Stromal cell of bone marrow (primary cell): ENCODE results near the gene ZCCHC2.
A peak's percentile ranks its signal among the peaks of the same experiment; 100 is the strongest.

ENCODE experiments used
- DNase-seq: peaks from one replicate; pipeline ENCODE4 v3.0.0-alpha.2; 2012; ENCODE audit warnings: low read depth

Gene ZCCHC2

GRCh38 chr18:62522504-62523254, at the start of gene ZCCHC2:
Gene ZCCHC2, plus strand, starts transcription at chr18:62523025. Its CDS starts 400 bp downstream, at chr18:62523425.
- DNase-seq, result peak; percentile 94

GRCh38 chr18:62479574-62479973, 43.3 kb upstream of the ZCCHC2 start:
- DNase-seq, result no peak

GRCh38 chr18:62480927-62481326, 41.9 kb upstream of the ZCCHC2 start:
- no peak for DNase-seq

GRCh38 chr18:62484941-62485340, 37.9 kb upstream of the ZCCHC2 start:
- DNase-seq, result no peak

GRCh38 chr18:62485684-62486083, 37.1 kb upstream of the ZCCHC2 start:
- DNase-seq, result peak; percentile 25

- no peak for DNase-seq
Measured at GRCh38 chr18:62486290-62486964, 36.4 kb upstream of the ZCCHC2 start.

GRCh38 chr18:62487161-62487560, 35.7 kb upstream of the ZCCHC2 start:
- no peak for DNase-seq

- DNase-seq, result no peak
Measured at GRCh38 chr18:62490967-62491695, 31.7 kb upstream of the ZCCHC2 start.

GRCh38 chr18:62493033-62493862, 29.6 kb upstream of the ZCCHC2 start:
- DNase-seq, result no peak

GRCh38 chr18:62494764-62495163, 28.1 kb upstream of the ZCCHC2 start:
- DNase-seq, result no peak

- no peak for DNase-seq
Measured at GRCh38 chr18:62496262-62496661, 26.6 kb upstream of the ZCCHC2 start.

GRCh38 chr18:62497190-62497772, 25.5 kb upstream of the ZCCHC2 start:
- DNase-seq, result no peak

GRCh38 chr18:62498616-62499262, 24.1 kb upstream of the ZCCHC2 start:
- no peak for DNase-seq

GRCh38 chr18:62499263-62499650, 23.6 kb upstream of the ZCCHC2 start:
- no peak for DNase-seq

GRCh38 chr18:62500174-62500573, 22.7 kb upstream of the ZCCHC2 start:
- DNase-seq, result no peak

- no peak for DNase-seq
Measured at GRCh38 chr18:62500966-62501591, 21.7 kb upstream of the ZCCHC2 start.

GRCh38 chr18:62505669-62506494, 16.9 kb upstream of the ZCCHC2 start:
- DNase-seq, result no peak

- DNase-seq, result no peak
Measured at GRCh38 chr18:62506495-62507143, 16.2 kb upstream of the ZCCHC2 start.

- no peak for DNase-seq
Measured at GRCh38 chr18:62509779-62510178, 13.0 kb upstream of the ZCCHC2 start.
